Tibial nerve (tissue), 4 donors: ENCODE measurements around the gene MYOZ3. TPM values are rescaled to one million over a fixed set of nuclear protein-coding genes. Genes with fewer than 3 reads are reported as not detected.

Source experiments
- DNase-seq, 2 donors: peaks; one replicate each; pipeline ENCODE4 v3.0.0-alpha.2; 2019; ENCODE audit warnings: low spot score in 2 of 2
- H3K27ac ChIP-seq, 4 donors: fragments of 200-600 bp; sonication (generic) in 3 of 4; one replicate each; pipeline ENCODE4 v1.5.1; 2017 to 2019; ENCODE audit warnings: mild to moderate bottlenecking in 1 of 4
- H3K27me3 ChIP-seq, 2 donors: fragments of 200-600 bp; sonication (generic) in 1 of 2; one replicate each; pipeline versions ENCODE4 v1.5.1 to v1.6.0; 2017 to 2019
- H3K36me3 ChIP-seq, 3 donors: fragments of 200-600 bp; sonication (generic); one replicate each; pipeline ENCODE4 v1.5.1; 2018 to 2019
- H3K4me1 ChIP-seq, 4 donors: fragments of 200-600 bp; sonication (generic) in 3 of 4; one replicate each; pipeline ENCODE4 v1.5.1; 2017 to 2019
- H3K4me3 ChIP-seq, 4 donors: fragments of 200-600 bp; sonication (generic) in 3 of 4; one replicate each; pipeline ENCODE4 v1.5.1; 2017 to 2019; ENCODE audit warnings: mild to moderate bottlenecking in 1 of 4, moderate library complexity in 1 of 4
- H3K9me3 ChIP-seq, 4 donors: fragments of 200-600 bp; sonication (generic) in 3 of 4; one replicate each; pipeline ENCODE4 v1.5.1; 2017 to 2019
- EP300 ChIP-seq, 2 donors: sonication (generic); formaldehyde crosslinking; IDR thresholded peaks; one replicate each; pipeline ENCODE4 v1.6.1; 2017; ENCODE audit warnings: antibody characterized with exemption in 2 of 2, mild to moderate bottlenecking in 1 of 2
- POLR2A ChIP-seq, 2 donors: fragments of 450-650 bp; IDR thresholded peaks; one replicate each; pipeline ENCODE4 v1.6.1; 2017; ENCODE audit warnings: antibody characterized with exemption in 2 of 2, mild to moderate bottlenecking in 2 of 2, moderate library complexity in 2 of 2
- WGBS, 2 donors: methylation state at CpG; one replicate each; pipeline ENCODE4 v1.1.5; 2018; 5-methylcytosine and 5-hydroxymethylcytosine counted together
- total RNA-seq, 4 donors: library from RNA; depleted of rRNA; stranded (reverse); fragments of >200 nt; gene quantifications; one replicate each; pipeline ENCODE4 v1.1.0, GENCODE V29; 2016
- TF ChIP-seq, protein P1 (sequence below), 5 experiments: fragments of 200-600 bp in 3 of 5; fragments of 450-650 bp in 2 of 5; sonication (generic) in 3 of 5; IDR thresholded peaks; one replicate each; pipeline ENCODE4 v1.5.1; 2016 to 2019; ENCODE audit warnings: antibody characterized with exemption in 5 of 5, mild to moderate bottlenecking in 3 of 5, moderate library complexity in 2 of 5

The MYOZ3 gene
- total RNA-seq, 4 donors from 2014 or later: 0.30 to 9.0 (median 4.6) TPM

DNA sequence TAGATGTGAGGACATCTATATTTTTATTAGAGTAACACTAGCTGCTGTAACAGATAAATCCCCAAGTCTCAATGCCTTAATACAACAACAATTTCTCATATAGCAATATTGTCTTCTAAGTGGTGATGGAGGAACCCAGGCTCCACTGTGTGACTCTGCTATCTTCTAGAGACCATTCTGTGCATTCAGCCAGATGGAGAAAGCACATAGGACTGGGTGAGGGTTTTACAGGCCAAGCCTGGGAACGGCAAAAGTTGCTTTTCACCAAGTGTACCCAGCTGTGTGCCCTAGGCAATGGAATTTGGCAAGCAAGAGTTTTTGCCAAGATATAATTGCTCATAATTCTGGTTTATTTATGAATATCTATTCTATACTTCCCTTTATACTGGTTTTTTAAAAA is 28.1 kb downstream of the MYOZ3 start:
- 76 to 79% methylated on average over 1 of the region's 1 CpG for WGBS, 2 donors
- Histone ChIP-seq H3K4me3 (no peak overlapping the region), H3K36me3 (peaks cover 5 to 93% (median 27%) of the 10 kb centered on the region in 3 donors), H3K9me3 (no peaks in the 10 kb centered on the region), H3K27me3 (no peaks in the 10 kb centered on the region), H3K27ac (no peak overlapping the region), H3K4me1 (no peaks in the 10 kb centered on the region)
- no peak for DNase-seq
- no peak for TF ChIP-seq POLR2A (IDR thresholded peaks at IDR 0.05)
- TF ChIP-seq EP300 (IDR thresholded peaks at IDR 0.05): no peak
- TF ChIP-seq, protein P1, sequence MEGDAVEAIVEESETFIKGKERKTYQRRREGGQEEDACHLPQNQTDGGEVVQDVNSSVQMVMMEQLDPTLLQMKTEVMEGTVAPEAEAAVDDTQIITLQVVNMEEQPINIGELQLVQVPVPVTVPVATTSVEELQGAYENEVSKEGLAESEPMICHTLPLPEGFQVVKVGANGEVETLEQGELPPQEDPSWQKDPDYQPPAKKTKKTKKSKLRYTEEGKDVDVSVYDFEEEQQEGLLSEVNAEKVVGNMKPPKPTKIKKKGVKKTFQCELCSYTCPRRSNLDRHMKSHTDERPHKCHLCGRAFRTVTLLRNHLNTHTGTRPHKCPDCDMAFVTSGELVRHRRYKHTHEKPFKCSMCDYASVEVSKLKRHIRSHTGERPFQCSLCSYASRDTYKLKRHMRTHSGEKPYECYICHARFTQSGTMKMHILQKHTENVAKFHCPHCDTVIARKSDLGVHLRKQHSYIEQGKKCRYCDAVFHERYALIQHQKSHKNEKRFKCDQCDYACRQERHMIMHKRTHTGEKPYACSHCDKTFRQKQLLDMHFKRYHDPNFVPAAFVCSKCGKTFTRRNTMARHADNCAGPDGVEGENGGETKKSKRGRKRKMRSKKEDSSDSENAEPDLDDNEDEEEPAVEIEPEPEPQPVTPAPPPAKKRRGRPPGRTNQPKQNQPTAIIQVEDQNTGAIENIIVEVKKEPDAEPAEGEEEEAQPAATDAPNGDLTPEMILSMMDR (IDR thresholded peaks at IDR 0.05): no peak

DNA sequence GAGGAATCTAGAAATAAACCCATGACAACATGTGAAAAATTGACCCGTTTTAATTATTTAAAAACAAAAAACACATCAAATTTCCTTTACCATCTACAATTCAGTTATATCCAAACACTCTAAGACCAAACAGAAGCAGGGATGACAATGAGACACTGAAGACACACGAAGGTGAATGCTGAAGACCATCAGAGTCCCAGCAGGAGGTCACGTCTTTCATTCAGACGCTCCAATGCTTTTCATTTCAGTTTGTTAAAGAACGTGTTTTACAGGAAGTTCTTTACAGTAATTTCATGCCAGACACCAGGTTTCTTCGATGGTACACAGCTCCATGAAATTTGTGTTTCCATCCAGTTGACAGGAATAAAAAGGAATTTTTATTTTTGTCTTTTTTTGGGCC is 29.7 kb downstream of the MYOZ3 start:
- Histone ChIP-seq H3K27me3 (no peaks in the 10 kb centered on the region), H3K4me1 (no peaks in the 10 kb centered on the region), H3K9me3 (no peaks in the 10 kb centered on the region), H3K27ac (no peak overlapping the region), H3K4me3 (no peak overlapping the region), H3K36me3 (peaks cover 5 to 98% (median 39%) of the 10 kb centered on the region in 3 donors)
- DNase-seq: no peak
- whole genome bisulfite sequencing, 2 donors: 72 to 78% methylated on average over 6 of the region's 6 CpGs
- TF ChIP-seq, protein P1 (IDR thresholded peaks at IDR 0.05): no peak
- TF ChIP-seq POLR2A (IDR thresholded peaks at IDR 0.05) (no peak), EP300 (IDR thresholded peaks at IDR 0.05) (no peak)

DNA sequence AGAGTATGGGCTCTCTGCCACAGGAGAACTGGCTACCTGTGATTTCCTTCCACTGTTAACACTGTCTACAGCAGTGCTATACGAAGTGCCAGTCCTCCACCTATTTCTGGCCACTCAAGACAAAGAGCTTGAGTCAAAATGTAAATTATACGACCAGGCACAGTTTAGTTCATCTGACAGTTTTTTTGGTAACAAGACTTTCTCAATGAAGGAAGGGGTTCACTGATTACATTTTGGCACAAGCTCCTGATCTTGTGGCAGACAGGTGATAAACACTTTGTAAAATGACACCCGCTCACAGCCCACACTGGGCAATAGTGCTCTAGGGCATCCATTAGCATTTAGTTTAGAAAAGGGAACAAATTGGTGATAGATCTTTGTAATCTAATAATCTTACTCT is 31.2 kb downstream of the MYOZ3 start:
- Histone ChIP-seq H3K27me3 (no peaks in the 10 kb centered on the region), H3K4me3 (no peak overlapping the region), H3K27ac (no peak overlapping the region), H3K9me3 (no peaks in the 10 kb centered on the region), H3K36me3 (peaks cover 6 to 100% (median 54%) of the 10 kb centered on the region in 3 donors), H3K4me1 (no peaks in the 10 kb centered on the region)
- 89 to 92% methylated on average over 3 of the region's 3 CpGs for WGBS, 2 donors
- TF ChIP-seq EP300 (IDR thresholded peaks at IDR 0.05) (no peak), POLR2A (IDR thresholded peaks at IDR 0.05) (no peak)
- TF ChIP-seq, protein P1 (IDR thresholded peaks at IDR 0.05): no peak
- DNase-seq: no peak

DNA sequence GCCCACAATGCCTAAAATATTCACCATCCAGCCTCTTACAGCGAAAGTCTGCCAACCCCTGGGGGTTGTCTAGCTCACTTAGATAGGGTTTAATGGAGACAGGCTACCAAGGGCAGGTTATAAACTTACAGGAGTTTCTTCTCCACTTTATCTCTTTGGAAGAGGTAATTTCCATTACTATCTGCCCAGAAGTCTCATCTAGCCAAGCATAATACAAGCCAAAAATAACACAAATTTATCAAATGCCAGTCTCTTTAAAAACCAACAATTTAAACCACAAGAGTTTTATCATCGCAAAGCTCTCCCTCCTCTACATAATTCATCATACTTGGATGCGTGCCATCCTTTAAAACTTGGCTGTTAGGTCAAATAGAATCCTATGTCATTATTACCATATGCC is 33.6 kb downstream of the MYOZ3 start:
- H3K4me1 ChIP-seq: peaks cover 0 to 17% (median 4%) of the 10 kb centered on the region in 4 donors
- TF ChIP-seq EP300 (IDR thresholded peaks at IDR 0.05): no peak
- TF ChIP-seq, protein P1 (IDR thresholded peaks at IDR 0.05): no peak
- TF ChIP-seq POLR2A (IDR thresholded peaks at IDR 0.05): no peak
- no peak overlapping the region for H3K4me3 ChIP-seq
- WGBS, 2 donors: 73 to 74% methylated on average over 3 of the region's 3 CpGs
- peaks cover 11 to 95% (median 72%) of the 10 kb centered on the region in 3 donors for H3K36me3 ChIP-seq
- H3K27me3 ChIP-seq: no peaks in the 10 kb centered on the region
- no peaks in the 10 kb centered on the region for H3K9me3 ChIP-seq
- H3K27ac ChIP-seq: no peak overlapping the region
- DNase-seq: no peak

DNA sequence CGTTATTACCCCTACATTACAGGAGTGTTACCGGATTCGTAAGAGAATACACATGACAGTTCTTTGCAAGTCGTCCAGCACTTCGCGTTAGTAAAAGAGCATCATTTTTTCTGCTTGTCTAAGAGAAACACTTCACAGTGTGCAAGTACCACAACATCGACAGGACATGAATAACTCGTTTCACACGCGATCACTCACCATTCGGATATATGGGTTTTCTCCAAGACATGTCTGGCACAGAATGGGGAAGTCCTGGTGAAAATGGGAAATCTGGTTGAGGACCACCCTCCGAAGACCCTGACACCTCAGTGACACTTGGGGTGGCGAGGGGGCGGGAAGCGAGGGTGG is 39.2 kb downstream of the MYOZ3 start:
- Histone ChIP-seq H3K27me3 (no peaks in the 10 kb centered on the region), H3K9me3 (no peaks in the 10 kb centered on the region), H3K36me3 (peaks cover 6 to 39% (median 36%) of the 10 kb centered on the region in 3 donors), H3K4me3 (peak overlapping the region; percentile 72 to 99 (median 92)), H3K4me1 (peaks cover 0 to 28% (median 8%) of the 10 kb centered on the region in 4 donors), H3K27ac (peak overlapping the region; percentile 88 to 100 (median 98))
- TF ChIP-seq POLR2A (IDR thresholded peaks at IDR 0.05) (no peak), EP300 (IDR thresholded peaks at IDR 0.05) (no peak)
- TF ChIP-seq, protein P1 (IDR thresholded peaks at IDR 0.05): no peak
- DNase-seq: no peak
- WGBS, 2 donors: 3 to 4% methylated on average over 15 of the region's 15 CpGs
